WERI-Rb-1 (cell line): ENCODE results near the gene ATRN.

Experiments
- DNase-seq: peaks from one replicate; pipeline ENCODE4 v3.0.0-alpha.2; 2020
- H3K27ac ChIP-seq: fragments of 250-450 bp; sonication (Bioruptor Pico); 2 replicates; pipeline ENCODE4 v1.5.1; 2020; ENCODE audit warnings: mild to moderate bottlenecking, moderate library complexity
- H3K27me3 ChIP-seq: fragments of 250-450 bp; sonication (Bioruptor Pico); 2 replicates; pipeline ENCODE4 v1.5.1; 2021; ENCODE audit warnings: mild to moderate bottlenecking, low read depth, moderate library complexity; ENCODE audit not compliant: insufficient read depth, severe bottlenecking
- H3K36me3 ChIP-seq: fragments of 250-450 bp; sonication (Bioruptor Pico); 2 replicates; pipeline ENCODE4 v1.5.1; 2020; ENCODE audit warnings: mild to moderate bottlenecking, moderate library complexity
- H3K4me3 ChIP-seq: 2 replicates; pipeline ENCODE4 v1.5.1; 2011; ENCODE audit warnings: low read depth, mild to moderate bottlenecking, control low read depth, low read length
- H3K9me3 ChIP-seq: fragments of 250-450 bp; sonication (Bioruptor Pico); 2 replicates; pipeline ENCODE4 v1.5.1; 2021; ENCODE audit warnings: mild to moderate bottlenecking, moderate library complexity; ENCODE audit not compliant: severe bottlenecking
- CTCF ChIP-seq: IDR thresholded peaks from 2 replicates; pipeline ENCODE4 v1.5.1; 2011; ENCODE audit warnings: low read depth, mild to moderate bottlenecking, control low read depth, inconsistent platforms, low read length

Gene ATRN

GRCh38 chr20:3461211-3461771 is 9.5 kb upstream of the ATRN start:
- no peak for TF ChIP-seq CTCF
- Histone ChIP-seq H3K4me3 (no peak overlapping the region), H3K9me3 (no peaks in the 10 kb centered on the region), H3K27me3 (no peaks in the 10 kb centered on the region), H3K36me3 (no peaks in the 10 kb centered on the region), H3K27ac (no peak overlapping the region)
- DNase-seq, result no peak

- H3K27me3 ChIP-seq, result no peaks in the 10 kb centered on the region
- DNase-seq, result no peak
- H3K27ac ChIP-seq, result no peak overlapping the region
- no peaks in the 10 kb centered on the region for H3K36me3 ChIP-seq
- no peaks in the 10 kb centered on the region for H3K9me3 ChIP-seq
- no peak for TF ChIP-seq CTCF
- H3K4me3 ChIP-seq, result no peak overlapping the region
Measured at GRCh38 chr20:3461911-3462677, 8.7 kb upstream of the ATRN start.

- Histone ChIP-seq H3K27me3 (no peaks in the 10 kb centered on the region), H3K9me3 (no peaks in the 10 kb centered on the region), H3K27ac (no peak overlapping the region), H3K36me3 (no peaks in the 10 kb centered on the region), H3K4me3 (no peak overlapping the region)
- no peak for TF ChIP-seq CTCF
- no peak for DNase-seq
Measured at GRCh38 chr20:3464166-3464565, 6.7 kb upstream of the ATRN start.

- H3K9me3 ChIP-seq, result no peaks in the 10 kb centered on the region
- no peak overlapping the region for H3K27ac ChIP-seq
- no peak for TF ChIP-seq CTCF
- no peak for DNase-seq
- no peak overlapping the region for H3K4me3 ChIP-seq
- H3K36me3 ChIP-seq, result no peaks in the 10 kb centered on the region
- no peaks in the 10 kb centered on the region for H3K27me3 ChIP-seq
Measured at GRCh38 chr20:3465301-3465700, 5.5 kb upstream of the ATRN start.

GRCh38 chr20:3470208-3470626 is 601 bp upstream of the ATRN start:
- peak overlapping the region; percentile 69 for H3K27ac ChIP-seq
- no peak for DNase-seq

More at GRCh38 chr20:3470208-3470626, 601 bp upstream of the ATRN start:
- Histone ChIP-seq H3K36me3 (peaks cover 4% of the 10 kb centered on the region; the same call in 1 of the 2 replicates), H3K9me3 (no peaks in the 10 kb centered on the region), H3K4me3 (peak overlapping the region; percentile 71), H3K27me3 (no peaks in the 10 kb centered on the region)
- no peak for TF ChIP-seq CTCF
